ENCODE measurements around the gene CABLES2.
"Not testable (repeated sequence)": the region's sequence is repeated elsewhere in the genome, so short reads cannot be mapped to it uniquely, and the experiment has no call there.

CABLES2 gene

GRCh38 chr20:62387933-62388635 lies 19.0 kb downstream of the CABLES2 start:
- DNase-seq: no peak

GRCh38 chr20:62387219-62387913 lies 19.7 kb downstream of the CABLES2 start:
- no peak for DNase-seq

- peak; percentile 78 for DNase-seq
Measured at GRCh38 chr20:62386383-62387218, 20.5 kb downstream of the CABLES2 start, which contains the start of gene RPS21. Gene RPS21 (plus strand): TSS chr20:62387103. CDS start chr20:62387339, 236 bp downstream.

DNA sequence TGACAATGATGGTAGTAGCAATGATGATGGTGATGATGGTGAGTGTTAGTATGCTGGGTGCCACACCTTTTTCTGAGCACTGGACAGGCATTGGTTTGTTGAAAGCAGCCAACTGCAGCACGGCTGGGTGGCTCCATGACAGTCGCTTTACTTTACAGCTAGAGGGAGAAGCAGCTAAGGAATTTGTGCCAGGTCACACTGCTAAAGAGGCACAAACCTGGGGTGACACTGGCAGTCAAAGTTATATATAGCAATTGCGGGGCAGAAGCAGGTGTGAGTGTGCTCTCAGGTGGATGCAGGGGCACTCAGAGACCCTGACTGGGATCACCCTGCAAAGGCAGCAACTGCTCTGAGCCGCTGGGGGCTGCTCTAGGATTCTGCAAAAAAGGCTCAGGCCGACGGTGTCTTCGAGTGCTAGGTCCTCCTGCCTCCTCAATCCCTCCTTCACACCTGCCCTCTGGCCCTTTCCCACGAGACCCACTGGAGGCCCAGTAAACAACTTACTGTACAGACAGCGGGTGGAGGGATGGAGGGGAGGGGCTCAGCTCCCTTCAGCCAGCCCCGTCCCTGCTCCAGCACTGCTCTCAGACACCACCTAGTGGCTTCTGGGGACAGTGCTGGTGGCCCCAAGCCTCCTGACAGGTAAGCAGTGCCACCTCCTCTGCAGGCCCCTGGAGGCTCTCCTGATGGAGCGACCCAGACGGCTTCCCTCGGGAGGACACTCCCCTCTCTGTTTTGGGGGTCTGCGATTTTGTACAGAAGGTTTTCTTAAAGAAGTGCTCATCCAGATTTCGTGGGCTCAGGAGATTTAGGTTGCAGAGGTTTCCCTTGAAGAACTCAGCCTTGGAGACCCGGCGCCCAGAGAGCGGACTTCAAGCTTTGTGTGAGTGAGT lies 24.5 kb downstream of the CABLES2 start:
- no peak for DNase-seq

DNA sequence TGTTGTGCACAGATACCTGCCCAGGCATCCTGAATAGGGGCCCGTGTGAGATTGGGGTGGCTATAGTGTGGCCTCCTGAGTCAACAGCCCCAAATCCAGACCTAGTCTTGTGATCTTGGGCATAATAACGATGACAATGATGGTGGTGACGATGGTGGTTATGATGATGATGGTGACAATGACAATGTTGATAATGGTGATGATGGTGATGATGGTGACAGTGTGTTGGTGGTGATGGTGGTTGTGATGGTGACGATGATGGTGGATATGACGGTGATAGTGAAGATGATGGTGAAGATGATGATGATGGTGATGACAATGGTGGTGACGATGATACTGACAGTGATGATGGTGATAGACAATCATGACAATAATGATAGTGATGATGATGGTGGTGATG lies 25.2 kb downstream of the CABLES2 start:
- no peak for DNase-seq

DNA sequence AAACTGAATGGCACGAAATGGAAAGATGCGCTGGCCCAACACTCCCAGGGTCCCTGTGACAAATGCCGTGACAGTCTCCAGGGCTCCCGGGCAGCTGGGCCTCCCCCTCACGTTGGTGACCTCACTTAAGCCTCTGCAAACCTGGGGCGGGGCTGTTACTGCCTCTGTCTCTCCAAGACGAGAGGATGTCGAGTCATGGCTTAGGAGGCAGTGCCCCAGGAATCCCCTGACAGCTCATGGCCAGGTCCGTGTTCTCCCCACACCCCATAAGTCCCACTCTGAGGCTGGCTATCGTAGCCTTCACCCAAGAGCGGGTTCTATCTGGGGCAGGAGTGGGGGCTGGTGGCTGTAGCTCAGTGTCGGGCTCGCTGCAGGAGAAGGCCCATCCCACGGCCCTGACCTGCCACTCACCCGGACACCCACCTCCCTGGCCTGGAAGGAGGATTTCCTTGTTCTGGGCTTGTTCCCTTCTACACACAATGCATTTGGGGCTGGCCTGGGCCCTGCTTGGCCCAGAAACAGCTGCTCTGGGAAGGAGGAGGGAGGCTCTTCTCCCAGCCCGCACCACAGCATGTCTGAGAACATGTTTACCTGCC lies 25.8 kb downstream of the CABLES2 start:
- no peak for DNase-seq

DNA sequence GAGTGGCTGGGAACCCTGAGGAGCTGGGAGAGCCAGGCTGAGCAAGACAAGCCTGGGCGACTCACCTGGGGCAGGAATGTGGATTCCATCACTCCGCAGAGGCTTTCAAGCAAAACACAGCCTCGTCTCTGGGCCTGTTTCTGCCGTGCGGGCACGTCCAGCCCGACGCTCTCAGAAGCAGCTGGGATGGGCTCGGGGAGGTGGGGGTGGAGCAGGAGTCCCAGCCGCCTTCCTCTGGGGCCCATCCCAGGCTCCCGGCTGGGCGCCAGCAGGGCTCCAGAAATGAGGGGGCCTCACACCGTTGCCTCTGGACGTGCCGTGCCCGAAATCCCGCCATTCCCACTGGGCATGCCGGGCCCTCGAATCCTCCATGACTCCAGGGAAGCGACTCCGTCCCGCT lies 28.9 kb downstream of the CABLES2 start:
- no peak for DNase-seq

- no peak for DNase-seq
Measured at GRCh38 chr20:62377615-62378178, 29.4 kb downstream of the CABLES2 start.

- DNase-seq: no peak
Measured at GRCh38 chr20:62377064-62377461, 30.0 kb downstream of the CABLES2 start.

- no peak for DNase-seq
Measured at GRCh38 chr20:62376112-62377063, 30.7 kb downstream of the CABLES2 start.

- no peak for DNase-seq
Measured at GRCh38 chr20:62374331-62375152, 32.5 kb downstream of the CABLES2 start.

DNA sequence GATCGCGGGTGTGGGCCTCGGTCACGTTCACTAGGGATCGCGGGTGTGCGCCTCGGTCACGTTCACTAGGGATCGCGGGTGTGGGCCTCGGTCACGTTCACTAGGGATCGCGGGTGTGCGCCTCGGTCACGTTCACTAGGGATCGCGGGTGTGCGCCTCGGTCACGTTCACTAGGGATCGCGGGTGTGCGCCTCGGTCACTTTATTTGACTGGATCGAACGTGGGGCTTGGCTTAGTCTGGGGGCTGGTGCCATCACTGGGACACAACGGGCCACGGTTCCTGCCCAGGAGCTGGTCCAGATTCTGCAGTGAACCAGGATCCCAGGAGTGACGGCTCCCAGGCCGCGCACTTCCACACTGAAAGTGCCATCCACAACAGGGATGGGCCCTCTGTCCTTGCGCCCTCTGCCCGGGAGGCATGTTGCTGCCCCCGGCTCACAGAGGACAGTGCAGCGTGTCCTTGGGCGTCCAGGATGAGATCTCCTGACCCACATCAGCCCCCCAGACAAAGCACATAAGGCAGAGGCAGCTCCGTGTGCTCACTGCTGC lies 33.4 kb downstream of the CABLES2 start:
- not testable (repeated sequence) for DNase-seq

DNA sequence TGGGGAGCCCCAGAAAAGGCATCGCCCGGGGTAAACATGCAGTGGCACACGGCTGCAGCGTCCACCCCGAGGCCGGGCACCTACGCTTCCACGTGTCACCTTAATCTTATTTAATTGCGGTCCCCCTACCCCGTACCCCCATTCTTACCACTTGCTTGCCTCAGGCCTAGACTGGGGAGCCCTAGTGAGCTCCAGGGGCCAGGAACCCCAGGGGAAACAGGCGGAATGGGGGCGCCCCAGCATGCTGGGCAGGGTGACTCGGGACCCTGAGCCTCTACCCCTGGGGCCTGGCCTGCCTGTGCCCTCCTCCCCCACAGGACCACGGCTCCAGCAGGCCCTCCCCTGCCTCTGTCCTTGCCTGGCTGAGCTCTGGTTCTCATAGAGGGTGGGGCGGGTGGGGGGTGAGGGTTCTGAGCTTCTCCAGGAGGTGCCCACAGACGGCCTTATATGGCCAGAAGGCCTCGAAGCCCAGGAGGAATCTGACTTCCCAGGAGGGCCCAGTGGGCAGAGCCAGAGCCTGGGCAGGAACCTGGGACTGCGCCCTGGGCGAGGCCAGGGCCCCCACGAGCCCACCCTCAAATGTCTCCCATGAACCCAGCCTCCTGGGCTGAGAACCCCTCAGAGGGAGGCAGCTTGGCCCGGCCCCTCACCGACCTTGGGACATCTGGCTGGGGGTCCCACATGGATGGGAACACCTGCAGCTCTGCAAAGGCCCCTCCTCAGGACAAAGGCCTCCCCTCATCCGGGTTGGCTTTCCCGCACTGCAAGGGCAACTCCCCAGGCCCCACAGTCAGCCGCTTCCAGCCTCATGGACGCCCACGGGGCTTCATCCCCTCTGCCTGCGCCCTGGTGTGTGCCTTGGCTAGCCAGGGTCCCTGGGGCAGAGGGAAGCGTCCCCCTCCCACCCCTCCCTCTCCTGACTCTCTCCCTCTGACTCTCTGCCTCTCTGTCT lies 34.8 kb downstream of the CABLES2 start:
- no peak for DNase-seq

DNA sequence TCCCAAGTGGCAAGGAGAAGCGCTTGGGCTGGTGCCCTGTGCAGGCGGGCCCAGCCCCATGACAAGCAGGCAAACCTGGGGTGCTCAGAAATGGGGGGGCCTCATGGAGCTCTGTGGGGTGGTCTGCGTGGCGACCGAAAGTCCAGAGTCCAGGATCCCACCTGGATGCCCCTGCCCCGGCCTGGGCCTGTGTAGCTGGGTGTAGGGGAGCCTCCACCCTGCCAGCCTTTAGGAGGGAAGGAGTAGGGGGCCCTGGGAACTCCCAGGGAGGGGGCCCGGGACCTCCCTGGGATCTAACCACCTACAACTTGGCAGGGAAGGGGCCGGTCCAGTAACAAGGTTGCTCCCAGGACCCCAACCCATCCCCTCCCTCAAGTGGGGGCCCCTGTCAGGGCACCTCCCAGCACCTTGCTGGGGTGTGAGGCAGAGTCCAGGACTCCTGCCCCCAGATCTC lies 35.5 kb downstream of the CABLES2 start:
- DNase-seq: no peak

DNA sequence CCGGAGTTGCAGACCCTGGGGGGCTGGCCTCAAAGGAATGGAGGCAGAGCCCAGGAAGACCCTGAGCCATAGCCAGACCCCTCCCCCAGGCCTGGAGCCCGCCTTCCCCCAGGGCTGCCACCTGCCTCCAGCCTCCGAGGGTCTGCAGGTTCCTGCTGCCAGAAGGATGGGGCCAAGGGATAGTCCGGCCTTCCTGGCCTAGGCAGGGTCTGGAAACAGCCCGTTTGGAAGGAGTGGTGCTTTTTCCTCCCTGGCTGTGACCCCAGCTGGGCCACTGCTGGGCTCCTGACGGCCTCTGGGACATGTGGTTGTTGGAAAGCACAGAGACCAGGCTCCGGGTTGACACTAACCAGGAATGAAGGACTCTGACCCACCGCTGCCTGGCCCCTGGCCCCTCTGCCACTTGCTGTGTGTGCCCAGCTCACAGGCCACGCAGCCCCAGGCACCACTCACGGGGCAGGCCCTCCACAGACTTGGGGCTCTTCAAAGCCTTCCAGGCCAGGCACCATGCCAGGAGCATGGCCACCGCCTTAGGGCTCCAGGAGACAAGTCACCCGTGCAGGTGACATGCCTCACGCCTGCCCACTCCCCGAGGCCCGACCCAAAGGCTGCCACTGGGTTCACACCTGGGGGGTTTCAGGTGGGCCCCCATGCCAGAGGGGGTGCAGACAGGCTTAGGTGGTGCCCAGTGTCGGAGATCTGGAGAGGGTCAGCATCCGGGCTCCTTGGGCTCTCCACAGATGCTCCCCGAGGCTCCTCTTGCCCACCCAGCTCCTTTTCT lies 36.1 kb downstream of the CABLES2 start:
- no peak for DNase-seq

GRCh38 chr20:62370115-62370806 lies 36.8 kb downstream of the CABLES2 start:
- DNase-seq: no peak

DNA sequence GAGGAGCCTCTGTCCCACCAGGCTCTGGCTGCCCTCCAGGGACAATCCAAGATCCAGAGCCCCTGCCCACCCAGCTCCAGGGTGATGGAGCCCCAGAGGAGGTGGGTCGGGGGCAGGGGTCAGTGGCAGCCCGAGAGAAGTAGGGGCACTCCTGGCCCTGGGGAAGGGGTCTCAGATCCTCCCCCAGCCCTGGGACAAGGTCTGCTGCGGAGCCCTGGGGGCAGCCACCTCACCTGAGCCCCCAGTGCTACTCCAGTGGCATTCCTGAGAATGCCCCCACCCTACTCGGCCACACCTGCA lies 37.3 kb downstream of the CABLES2 start:
- DNase-seq: no peak

All from NCI-H1048 (cell line).